IMR-90 (cell line): ENCODE data around the gene ISG20. TPM values are rescaled to one million over a fixed set of nuclear protein-coding genes. Genes with fewer than 3 reads are reported as not detected.

ENCODE experiments used
- ATAC-seq: fragments of 200-7000 bp; cut with Tn5 transposase; 2 replicates; pipeline ENCODE4 v1.9.1; 2020; ENCODE audit warnings: low read depth, mild to moderate bottlenecking, moderate library complexity
- BruUV-seq: library from RNA; stranded (reverse); fragments of 400-500 nt; replicated peaks from 2 replicates; lab custom pipeline; 2021; lab: Mats Ljungman, UMichigan
- CTCF ChIA-PET: fragments of 300-600 bp; formaldehyde crosslinking; extraction: SDS; loops from one replicate; lab custom pipeline; 2021; ENCODE audit warnings: antibody characterized with exemption; lab: Yijun Ruan, JAX
- POLR2A ChIA-PET: fragments of 300-600 bp; sonication (Branson Sonifier 250); formaldehyde crosslinking; loops from one replicate; lab custom pipeline; 2022; ENCODE audit warnings: antibody characterized with exemption; ENCODE audit not compliant: unreplicated experiment; lab: Charles Lee
- DNase-seq: peaks from one replicate; pipeline ENCODE4 v3.0.0; 2013
- H2AFZ ChIP-seq: replicated peaks from 2 replicates; pipeline ENCODE3; 2013; ENCODE audit warnings: low read length, mild to moderate bottlenecking; ENCODE audit not compliant: poor library complexity
- H2AK5ac ChIP-seq: 2 replicates; pipeline ENCODE4 v1.6.1; 2013; ENCODE audit warnings: low read depth, low read length, inconsistent platforms
- H2AK9ac ChIP-seq: replicated peaks from 2 replicates; pipeline ENCODE3; 2013; ENCODE audit warnings: mild to moderate bottlenecking, low read depth, low read length, moderate library complexity; ENCODE audit not compliant: poor library complexity
- H2BK120ac ChIP-seq: 2 replicates; pipeline ENCODE4 v1.6.1; 2013; ENCODE audit warnings: low read depth, low read length, inconsistent platforms
- H2BK15ac ChIP-seq: 3 replicates; pipeline ENCODE4 v1.6.1; 2013; ENCODE audit warnings: low read depth, low read length, inconsistent platforms
- H2BK20ac ChIP-seq: 2 replicates; pipeline ENCODE4 v1.6.1; 2013; ENCODE audit warnings: low read depth, mild to moderate bottlenecking, inconsistent platforms, low read length, moderate library complexity
- H2BK5ac ChIP-seq: 2 replicates; pipeline ENCODE4 v1.6.1; 2013; ENCODE audit warnings: mild to moderate bottlenecking, low read depth, low read length, inconsistent platforms; ENCODE audit not compliant: poor library complexity, severe bottlenecking
- H3K14ac ChIP-seq: replicated peaks from 2 replicates; pipeline ENCODE4 v1.6.1; 2013; ENCODE audit warnings: low read depth, low read length, inconsistent platforms
- H3K18ac ChIP-seq: 2 replicates; pipeline ENCODE4 v1.6.1; 2013; ENCODE audit warnings: low read depth, low read length, control low read depth
- H3K23ac ChIP-seq: 2 replicates; pipeline ENCODE4 v1.6.1; 2013; ENCODE audit warnings: low read depth, low read length, inconsistent platforms
- H3K27ac ChIP-seq: 2 replicates; pipeline ENCODE4 v1.5.1; 2013; ENCODE audit warnings: mild to moderate bottlenecking, control low read depth, low read length; ENCODE audit not compliant: insufficient read depth
- H3K27me3 ChIP-seq: 2 replicates; pipeline ENCODE4 v1.6.1; 2013; ENCODE audit warnings: low read length; ENCODE audit not compliant: control insufficient read depth, insufficient read depth
- H3K36me3 ChIP-seq: 2 replicates; pipeline ENCODE4 v1.6.1; 2013; ENCODE audit warnings: low read length, mixed read lengths; ENCODE audit not compliant: control insufficient read depth, insufficient read depth
- H3K4ac ChIP-seq: 2 replicates; pipeline ENCODE4 v1.6.1; 2013; ENCODE audit warnings: low read depth, low read length, inconsistent platforms
- H3K4me1 ChIP-seq: 2 replicates; pipeline ENCODE4 v1.6.1; 2013; ENCODE audit warnings: low read length, mixed read lengths; ENCODE audit not compliant: control insufficient read depth, insufficient read depth
- H3K4me2 ChIP-seq: 2 replicates; pipeline ENCODE4 v1.6.1; 2013; ENCODE audit warnings: low read depth, mild to moderate bottlenecking, control low read depth, low read length, moderate library complexity
- H3K4me3 ChIP-seq: 2 replicates; pipeline ENCODE4 v1.5.1; 2013; ENCODE audit warnings: low read depth, mild to moderate bottlenecking, control low read depth, low read length, moderate library complexity; ENCODE audit not compliant: insufficient read depth
- H3K56ac ChIP-seq: 2 replicates; pipeline ENCODE4 v1.6.1; 2013; ENCODE audit warnings: low read length, inconsistent platforms; ENCODE audit not compliant: insufficient read depth; ENCODE audit errors: extremely low read depth
- H3K79me1 ChIP-seq, 2 experiments: 2 replicates each; pipeline ENCODE4 v1.6.1; 2013; ENCODE audit warnings: low read length in 2 of 2, inconsistent platforms in 1 of 2, low read depth in 1 of 2
- H3K9ac ChIP-seq: 2 replicates; pipeline ENCODE4 v1.6.1; 2013; ENCODE audit warnings: low read depth, low read length, control low read depth
- H3K9me1 ChIP-seq: 2 replicates; pipeline ENCODE4 v1.6.1; 2013; ENCODE audit warnings: low read length, inconsistent platforms; ENCODE audit not compliant: insufficient read depth
- H3K9me3 ChIP-seq: 2 replicates; pipeline ENCODE4 v1.6.1; 2013; ENCODE audit warnings: low read length; ENCODE audit not compliant: control insufficient read depth, insufficient read depth
- H4K20me1 ChIP-seq: 2 replicates; pipeline ENCODE4 v1.6.1; 2013; ENCODE audit warnings: low read length, inconsistent platforms; ENCODE audit not compliant: insufficient read depth
- H4K5ac ChIP-seq: 2 replicates; pipeline ENCODE4 v1.6.1; 2013; ENCODE audit warnings: mild to moderate bottlenecking, low read depth, low read length, control low read depth
- H4K8ac ChIP-seq, 2 experiments: 2 replicates each; pipeline ENCODE4 v1.6.1; 2013; ENCODE audit warnings: low read depth in 2 of 2, low read length in 2 of 2, control low read depth in 1 of 2, inconsistent platforms in 1 of 2
- H4K91ac ChIP-seq: 2 replicates; pipeline ENCODE4 v1.6.1; 2013; ENCODE audit warnings: low read depth, low read length, inconsistent platforms; ENCODE audit not compliant: insufficient read depth
- BHLHE40 ChIP-seq: fragments of 150-350 bp; IDR thresholded peaks from 2 replicates; pipeline ENCODE4 v1.6.1; 2016; ENCODE audit warnings: mild to moderate bottlenecking, low read depth, low read length
- CHD1 ChIP-seq: IDR thresholded peaks from 2 replicates; pipeline ENCODE4 v1.6.1; 2012; ENCODE audit warnings: low read depth, low read length, improper control_type of control experiment
- MAFK ChIP-seq: IDR thresholded peaks from 2 replicates; pipeline ENCODE4 v1.6.1; 2012; ENCODE audit warnings: low read depth, low read length, improper control_type of control experiment
- MAZ ChIP-seq: IDR thresholded peaks from 2 replicates; pipeline ENCODE4 v1.6.1; 2012; ENCODE audit warnings: low read depth, mild to moderate bottlenecking, low read length, improper control_type of control experiment, moderate library complexity, borderline replicate concordance
- MXI1 ChIP-seq: IDR thresholded peaks from 2 replicates; pipeline ENCODE4 v1.6.1; 2012; ENCODE audit warnings: low read depth, mild to moderate bottlenecking, low read length, moderate library complexity, borderline replicate concordance
- NFE2L2 ChIP-seq: fragments of 150-350 bp; IDR thresholded peaks from 2 replicates; pipeline ENCODE4 v1.6.1; 2016; ENCODE audit warnings: low read depth, mild to moderate bottlenecking, low read length
- RFX5 ChIP-seq: IDR thresholded peaks from 2 replicates; pipeline ENCODE4 v1.8.0; 2012; ENCODE audit warnings: low read depth, mild to moderate bottlenecking, low read length, moderate library complexity
- SMC3 ChIP-seq: fragments of 150-350 bp; IDR thresholded peaks from 2 replicates; pipeline ENCODE4 v1.6.1; 2016; ENCODE audit warnings: low read depth, mild to moderate bottlenecking, antibody characterized with exemption, low read length, moderate library complexity
- USF2 ChIP-seq: fragments of 150-350 bp; IDR thresholded peaks from 2 replicates; pipeline ENCODE4 v1.6.1; 2017; ENCODE audit warnings: mild to moderate bottlenecking, antibody characterized with exemption, low read length, low read depth
- WGBS, 2 experiments: methylation state at CpG; one replicate each; pipeline versions ENCODE4 v1.1.5 to v1.1.7; 2013; ENCODE audit warnings: missing lambda C conversion rate in 2 of 2; ENCODE audit not compliant: insufficient read length in 1 of 2; ENCODE audit errors: extremely low coverage in 2 of 2; 5-methylcytosine and 5-hydroxymethylcytosine counted together
- dilution Hi-C: fragments of 300-500 bp; cut with HindIII; formaldehyde crosslinking; loops from one replicate; pipeline ENCODE4 v1.14.3; 2018; ENCODE audit warnings: low sequenced_read_pairs; ENCODE audit not compliant: unreplicated experiment
- in situ Hi-C: fragments of 300-500 bp; cut with MboI; formaldehyde crosslinking; loops from 3 replicates; pipeline ENCODE4 v1.14.3; 2019; ENCODE audit warnings: low sequenced_read_pairs, inconsistent platforms, mixed read lengths
- intact Hi-C: fragments of 100-400 bp; cut with micrococcal nuclease; formaldehyde crosslinking; loops from 2 replicates; pipeline ENCODE4 v1.10.0; 2022
- polyA plus RNA-seq, 3 experiments: library from polyadenylated mRNA; depleted of rRNA; stranded (reverse); fragments of >200 nt; gene quantifications; 2 replicates each; pipeline ENCODE4 v1.2.3, GENCODE V29; 2012; ENCODE audit warnings: low replicate concordance in 1 of 3
- total RNA-seq: library from RNA; depleted of rRNA; stranded (reverse); fragments of >200 nt; gene quantifications from 2 replicates; pipeline ENCODE4 v1.2.3, GENCODE V29; 2012

Gene ISG20
- total and polyA plus RNA-seq, 2 of the 4 experiments (the other 2 are of a cell fraction) = 0.72 to 1.2 TPM

- TF ChIP-seq MXI1 = no peak
Observed at GRCh38 chr15:88625943-88626741, 12.7 kb upstream of the ISG20 start (continued).

DNA sequence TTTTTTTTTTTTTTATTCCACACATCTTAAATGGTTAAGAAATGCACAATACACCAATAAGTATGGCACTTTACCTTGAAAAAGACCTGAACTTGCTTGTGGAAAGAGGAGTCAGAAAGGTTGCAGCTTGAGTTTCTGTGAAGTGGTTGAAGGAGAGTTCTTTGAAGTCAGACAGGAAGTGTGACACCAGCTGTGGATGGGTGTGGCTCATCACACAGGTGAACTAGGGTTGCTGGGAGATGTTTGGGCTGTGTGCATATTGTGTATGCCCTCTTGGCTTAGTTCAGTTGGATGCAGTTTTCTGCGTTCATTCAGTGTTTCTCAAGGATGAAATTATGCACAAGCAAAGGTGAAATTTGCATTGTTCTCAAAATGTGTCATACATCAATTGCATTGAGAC, 11.4 kb upstream of the ISG20 start:
- ATAC-seq = no peak
- Histone ChIP-seq H2BK5ac (no peak overlapping the region), H3K36me3 (peaks cover 66% of the 10 kb centered on the region), H4K8ac (no peak overlapping the region), H2BK20ac (no peak overlapping the region), H4K5ac (no peak overlapping the region), H3K4ac (no peak overlapping the region), H3K9ac (no peak overlapping the region), H3K9me1 (peaks cover 41% of the 10 kb centered on the region), H4K91ac (no peak overlapping the region), H3K18ac (no peak overlapping the region), H3K4me2 (no peak overlapping the region), H2BK15ac (no peak overlapping the region), H3K4me1 (peaks cover 34% of the 10 kb centered on the region), H2AK5ac (no peak overlapping the region), H3K56ac (no peak overlapping the region), H3K79me1 (peaks cover 29 to 77% of the 10 kb centered on the region in 2 experiments), H3K27me3 (no peaks in the 10 kb centered on the region), H3K9me3 (no peaks in the 10 kb centered on the region), H3K23ac (no peak overlapping the region), H2BK120ac (no peak overlapping the region), H2AFZ (no peak overlapping the region), H3K27ac (no peak overlapping the region), H4K20me1 (peaks cover 100% of the 10 kb centered on the region), H3K14ac (no peak overlapping the region), H3K4me3 (no peak overlapping the region), H2AK9ac (no peak overlapping the region)
- ChIA-PET POLR2A (no interaction called here), CTCF (no interaction called here)
- no TSS peak for BruUV-seq
- intact Hi-C loops = no loop called here
- DNase-seq = no peak
- in situ Hi-C loops = no loop called here
- TF ChIP-seq BHLHE40 (no peak), RFX5 (no peak), MAFK (no peak), USF2 (no peak), CHD1 (no peak), NFE2L2 (no peak), MAZ (no peak), SMC3 (no peak)
- dilution Hi-C loops = no loop called here
- WGBS, 2 experiments = no CpG with 5 or more reads among the region's 1 CpG
